ENCODE data around the gene METTL26.
A peak's percentile ranks its signal among the peaks of the same experiment; 100 is the strongest.

The METTL26 gene

GRCh38 chr16:636206-637080, at the start of gene METTL26:
METTL26 (minus strand) TSS chr16:636305; CDS start chr16:636290, 15 bp downstream.
- DNase-seq: peak; percentile 93

DNA sequence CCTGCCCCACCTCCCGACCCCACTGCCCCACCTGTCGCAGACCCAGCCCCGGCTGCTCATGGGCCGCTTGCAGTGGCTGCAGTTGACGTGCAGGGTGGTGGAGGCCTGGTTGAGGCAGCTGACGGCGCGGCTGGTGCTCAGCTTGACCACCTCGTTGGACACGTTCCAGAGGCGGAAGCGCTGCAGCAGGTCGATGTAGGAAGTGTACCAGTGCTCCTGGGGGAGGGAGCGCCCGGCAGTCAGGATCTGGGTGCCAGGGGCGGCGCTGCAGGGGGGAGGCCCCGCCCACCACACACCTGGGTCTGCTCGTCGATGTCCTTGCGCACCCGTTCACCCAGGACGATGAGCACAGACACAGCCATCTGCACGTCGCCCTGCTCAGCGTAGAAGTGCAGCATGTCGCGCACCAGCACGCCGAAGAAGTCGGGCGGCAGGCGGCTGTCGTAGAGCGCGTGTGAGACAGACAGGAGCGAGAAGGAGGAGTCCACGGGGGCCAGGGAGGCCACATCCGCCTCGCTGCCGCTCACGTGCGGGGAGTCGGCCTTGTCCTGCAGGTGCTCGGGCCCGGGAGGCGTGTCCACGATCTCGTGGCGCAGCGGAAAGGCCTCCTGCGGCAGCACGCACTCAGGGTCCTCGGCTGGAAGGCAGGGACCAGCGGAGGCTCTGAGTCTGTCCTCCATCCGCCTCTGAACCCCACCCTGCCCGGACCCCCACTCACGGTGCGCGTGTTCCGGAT, 49.0 kb upstream of the METTL26 start:
- DNase-seq: no peak

DNA sequence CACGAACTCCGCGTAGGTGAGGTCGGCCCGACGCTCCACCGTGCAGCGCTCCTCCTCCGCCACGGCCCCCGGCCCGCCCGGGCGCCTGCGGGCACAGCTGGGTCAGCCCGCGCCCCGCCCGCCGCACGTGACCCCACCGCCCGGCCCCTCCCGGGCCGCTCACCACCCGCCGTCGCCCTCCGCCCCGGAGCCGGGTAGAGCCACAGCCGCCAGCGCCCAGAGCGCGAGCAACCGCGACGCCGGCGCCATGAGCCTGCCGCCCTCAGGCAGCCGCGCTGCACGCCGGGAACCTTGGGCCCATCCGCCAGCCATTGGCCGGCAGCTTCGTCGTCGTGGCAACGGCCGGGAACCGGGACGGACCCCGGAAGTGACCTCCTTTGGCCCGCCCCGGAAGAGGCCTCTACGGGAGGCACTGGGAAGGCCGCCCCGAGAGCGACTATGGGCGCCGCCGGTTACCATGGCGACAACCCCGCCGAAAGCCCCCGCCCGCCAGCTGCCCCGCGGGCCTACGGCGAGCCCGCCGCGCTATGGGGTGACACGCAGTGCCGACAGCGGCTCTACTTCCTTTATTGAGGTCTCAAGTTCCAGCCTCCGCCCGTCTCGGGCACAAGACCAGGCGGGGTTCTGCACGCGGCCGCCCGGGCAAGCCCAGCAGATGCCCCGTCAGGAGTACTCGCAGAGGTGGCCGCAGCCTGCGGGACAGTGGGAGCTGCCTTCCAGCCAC, 48.1 kb upstream of the METTL26 start, which contains the start of gene JMJD8:
Gene JMJD8 (minus strand): TSS at position 264 of the 724 bp plus-strand sequence. CDS start 15 bp downstream, at position 249.
- peak; percentile 97 for DNase-seq

DNA sequence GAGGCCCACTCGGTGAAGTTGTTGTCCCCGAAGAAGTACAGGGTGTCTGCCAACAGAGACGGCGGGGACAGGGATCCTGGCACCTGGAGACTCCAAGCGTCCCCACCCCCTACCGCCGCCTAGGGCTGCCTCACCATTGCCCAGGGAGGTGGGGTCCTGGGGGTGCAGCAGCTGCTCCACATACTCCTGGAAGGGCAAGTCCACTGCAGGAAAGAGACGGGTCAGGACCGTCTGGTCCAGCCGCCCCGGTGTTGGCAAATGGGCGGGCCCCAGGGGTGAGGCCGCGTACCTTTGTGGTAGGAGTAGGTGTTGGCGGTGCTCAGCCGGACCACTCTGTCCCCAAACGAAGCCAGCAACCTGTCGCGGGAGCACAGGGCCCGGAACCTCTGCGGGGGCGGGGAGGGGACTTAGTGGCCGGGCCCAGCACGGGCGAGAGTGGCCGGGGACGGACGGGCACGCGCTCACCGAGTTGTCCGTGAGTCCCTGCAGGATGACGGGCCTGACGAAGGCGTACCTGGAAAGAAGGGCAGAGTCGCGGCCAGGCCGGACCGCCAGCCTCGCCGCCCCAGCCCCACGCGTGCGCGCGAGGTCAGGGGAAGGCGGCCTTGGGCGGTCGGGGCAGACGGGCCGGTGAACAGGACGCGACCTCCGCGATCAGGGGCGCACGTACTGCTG, 47.4 kb upstream of the METTL26 start:
- DNase-seq: no peak

GRCh38 chr16:682493-683395, 46.6 kb upstream of the METTL26 start:
- no peak for DNase-seq

DNA sequence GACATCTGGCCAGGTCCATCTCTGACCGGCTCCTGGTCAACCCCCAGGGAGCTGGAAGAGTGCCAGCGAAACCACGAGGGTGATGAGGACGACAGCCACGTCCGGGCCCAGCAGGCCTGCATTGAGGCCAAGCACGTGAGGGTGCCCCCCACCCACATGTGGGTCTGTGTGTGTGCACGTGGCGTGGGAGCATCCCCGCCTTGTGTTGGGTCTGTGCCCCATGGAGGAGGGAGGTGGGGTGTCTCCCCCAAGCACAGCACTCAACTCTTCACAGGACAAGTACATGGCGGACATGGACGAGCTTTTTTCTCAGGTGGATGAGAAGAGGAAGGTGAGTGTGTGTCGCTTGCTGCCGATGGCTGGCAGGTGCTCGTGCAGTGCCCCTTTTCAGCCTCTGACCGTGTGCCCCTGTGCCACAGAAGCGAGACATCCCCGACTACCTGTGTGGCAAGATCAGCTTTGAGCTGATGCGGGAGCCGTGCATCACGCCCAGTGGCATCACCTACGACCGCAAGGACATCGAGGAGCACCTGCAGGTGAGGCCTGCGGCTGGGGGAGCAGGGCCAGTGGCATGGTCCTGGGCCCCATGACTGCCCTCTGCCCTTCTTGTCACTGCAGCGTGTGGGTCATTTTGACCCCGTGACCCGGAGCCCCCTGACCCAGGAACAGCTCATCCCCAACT, 45.8 kb upstream of the METTL26 start:
- DNase-seq: no peak

- no peak for DNase-seq
Measured at GRCh38 chr16:680967-681745, 45.1 kb upstream of the METTL26 start.

DNA sequence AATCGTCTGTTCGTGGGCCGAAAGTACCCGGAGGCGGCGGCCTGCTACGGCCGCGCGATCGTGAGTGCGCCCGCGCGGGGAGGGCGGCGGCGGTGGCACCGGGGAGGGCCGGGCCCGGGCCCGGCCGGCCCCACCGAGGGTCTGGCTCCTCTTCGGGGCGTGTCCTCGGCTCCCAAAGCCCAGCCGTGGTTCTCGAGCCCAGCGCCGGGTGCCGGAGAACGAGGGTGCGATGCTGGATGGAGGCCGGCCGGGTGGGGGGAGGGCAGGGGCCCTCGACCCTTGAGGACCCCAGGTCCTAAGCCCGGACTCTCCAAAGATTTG, 44.5 kb upstream of the METTL26 start:
- DNase-seq: no peak

GRCh38 chr16:679814-680624, 43.9 kb upstream of the METTL26 start, which contains the start of gene STUB1:
STUB1 (plus strand) TSS chr16:680410; CDS start chr16:680526, 116 bp downstream.
- peak; percentile 92 for DNase-seq

DNA sequence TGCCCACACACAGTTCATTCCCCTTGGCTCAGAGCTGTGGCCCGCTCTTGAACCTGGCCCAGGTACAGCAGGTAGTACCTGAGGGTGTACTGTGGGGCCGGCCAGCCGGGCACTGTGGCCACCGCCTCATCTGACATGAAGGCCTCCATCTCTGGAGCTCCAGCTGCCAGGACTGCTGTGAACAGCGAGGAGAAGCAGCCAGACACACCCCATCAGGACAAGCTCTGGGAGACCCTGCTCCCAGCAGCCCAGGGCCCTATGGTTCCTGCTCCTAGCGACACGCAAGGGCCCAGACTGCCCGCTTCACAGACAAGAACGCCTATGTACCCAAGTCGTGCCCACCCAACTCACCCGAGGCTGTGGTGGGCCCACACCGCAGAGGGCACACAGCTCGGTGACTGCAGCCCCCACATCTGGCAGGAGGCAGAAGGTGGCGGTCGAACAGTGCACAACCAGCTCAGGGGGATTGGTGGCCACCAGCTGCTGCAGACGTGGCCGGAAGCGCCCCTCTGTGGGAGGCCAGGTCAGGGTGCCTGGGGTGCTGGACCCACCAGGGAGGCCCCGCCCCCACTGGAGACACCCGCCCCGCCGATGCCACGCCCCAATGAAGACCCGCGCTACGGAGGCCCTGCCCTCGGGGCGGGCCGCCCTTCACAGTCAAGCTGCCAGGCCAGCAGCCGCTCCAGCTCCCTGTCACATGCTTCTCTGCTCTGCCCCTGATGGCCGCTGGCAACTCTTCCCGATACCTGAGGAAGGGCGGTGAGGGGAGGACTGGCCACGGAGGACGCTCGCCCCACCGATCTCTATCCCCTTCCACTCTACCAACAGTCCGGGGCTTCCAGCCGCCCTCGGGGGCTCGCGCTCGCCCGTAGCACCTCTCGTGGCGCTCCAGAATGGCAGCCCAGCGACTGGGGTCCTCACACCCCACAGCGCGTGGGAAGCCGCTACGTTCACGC, 43.0 kb upstream of the METTL26 start:
- peak; percentile 53 for DNase-seq

DNA sequence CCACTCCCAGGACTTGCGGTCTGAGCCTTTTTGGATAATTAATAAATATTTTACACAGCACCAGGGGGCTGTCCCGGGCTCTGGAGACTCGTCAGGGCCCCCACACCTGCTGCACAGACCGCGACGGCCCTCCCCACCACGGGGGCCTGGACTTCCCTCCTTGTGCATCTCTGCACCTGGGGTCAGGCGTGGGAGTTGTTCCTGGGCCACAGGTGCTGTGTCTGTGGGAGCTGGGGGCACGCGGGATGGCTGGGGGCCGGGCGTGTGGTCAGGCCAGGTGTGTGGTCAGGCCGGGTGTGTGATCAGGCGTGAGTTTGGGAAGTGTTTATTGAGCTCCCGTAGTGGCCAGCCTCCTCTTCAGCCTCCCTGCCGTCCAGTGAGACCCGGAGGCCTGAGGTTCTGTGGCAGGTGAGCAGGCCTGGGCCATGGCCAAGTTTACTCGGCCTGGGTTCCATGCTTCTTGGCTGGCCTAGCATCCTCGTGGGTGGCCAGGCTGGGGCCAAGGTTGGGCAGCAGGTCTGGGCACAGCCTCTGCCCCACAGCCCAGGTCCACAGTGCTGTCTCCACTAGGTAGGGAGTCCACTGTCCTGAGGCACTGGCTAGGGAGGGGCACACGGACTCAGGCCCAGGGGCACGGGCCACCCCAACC, 42.2 kb upstream of the METTL26 start:
- DNase-seq: no peak

GRCh38 chr16:677316-678190, 41.4 kb upstream of the METTL26 start:
- no peak for DNase-seq

DNA sequence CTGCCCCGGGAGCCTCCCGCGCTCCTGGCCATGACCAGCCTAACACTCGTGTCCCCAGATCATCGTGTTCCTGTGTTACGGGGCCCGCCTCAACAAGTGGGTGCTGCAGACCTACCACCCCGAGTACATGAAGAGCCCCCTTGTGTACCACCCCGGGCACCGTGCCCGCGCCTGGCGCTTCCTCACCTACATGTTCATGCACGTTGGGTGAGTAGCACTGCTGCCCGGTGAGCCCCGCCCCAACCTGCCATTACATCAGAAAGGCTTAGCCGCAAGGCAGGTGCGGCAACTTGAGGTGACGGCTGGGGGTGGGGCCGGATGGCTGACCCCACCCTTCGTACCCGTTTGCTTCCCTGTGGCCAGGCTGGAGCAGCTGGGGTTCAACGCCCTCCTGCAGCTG, 40.8 kb upstream of the METTL26 start:
- no peak for DNase-seq

DNA sequence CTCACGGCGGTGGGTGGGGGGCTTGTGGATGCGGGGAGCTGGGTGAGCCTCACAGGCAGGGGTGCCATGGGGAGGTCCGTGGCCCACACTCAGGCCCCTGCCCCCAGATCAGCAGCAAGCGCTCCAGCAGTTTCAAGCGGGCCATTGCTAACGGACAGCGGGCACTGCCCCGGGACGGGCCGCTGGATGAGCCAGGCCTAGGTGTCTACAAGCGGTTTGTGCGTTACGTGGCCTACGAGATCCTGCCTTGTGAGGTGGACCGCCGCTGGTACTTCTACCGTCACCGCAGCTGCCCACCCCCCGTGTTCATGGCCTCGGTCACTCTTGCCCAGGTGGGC, 40.4 kb upstream of the METTL26 start:
- DNase-seq: no peak

GRCh38 chr16:675884-676564, 39.9 kb upstream of the METTL26 start:
- no peak for DNase-seq

Measured in stimulated activated CD4-positive, alpha-beta T cell treated with anti-CD3 and anti-CD28 coated beads, Interleukin-1b, Interleukin-23, amount 100 ng/mL, for 48 hours (primary cell).